GM18858 (cell line): ENCODE results near the gene ARL5C.

Source experiments
- ATAC-seq: cut with Tn5 transposase; IDR thresholded peaks from one replicate; pipeline ENCODE4 v1.9.1; 2021; ENCODE audit not compliant: unreplicated experiment

Gene ARL5C

DNA sequence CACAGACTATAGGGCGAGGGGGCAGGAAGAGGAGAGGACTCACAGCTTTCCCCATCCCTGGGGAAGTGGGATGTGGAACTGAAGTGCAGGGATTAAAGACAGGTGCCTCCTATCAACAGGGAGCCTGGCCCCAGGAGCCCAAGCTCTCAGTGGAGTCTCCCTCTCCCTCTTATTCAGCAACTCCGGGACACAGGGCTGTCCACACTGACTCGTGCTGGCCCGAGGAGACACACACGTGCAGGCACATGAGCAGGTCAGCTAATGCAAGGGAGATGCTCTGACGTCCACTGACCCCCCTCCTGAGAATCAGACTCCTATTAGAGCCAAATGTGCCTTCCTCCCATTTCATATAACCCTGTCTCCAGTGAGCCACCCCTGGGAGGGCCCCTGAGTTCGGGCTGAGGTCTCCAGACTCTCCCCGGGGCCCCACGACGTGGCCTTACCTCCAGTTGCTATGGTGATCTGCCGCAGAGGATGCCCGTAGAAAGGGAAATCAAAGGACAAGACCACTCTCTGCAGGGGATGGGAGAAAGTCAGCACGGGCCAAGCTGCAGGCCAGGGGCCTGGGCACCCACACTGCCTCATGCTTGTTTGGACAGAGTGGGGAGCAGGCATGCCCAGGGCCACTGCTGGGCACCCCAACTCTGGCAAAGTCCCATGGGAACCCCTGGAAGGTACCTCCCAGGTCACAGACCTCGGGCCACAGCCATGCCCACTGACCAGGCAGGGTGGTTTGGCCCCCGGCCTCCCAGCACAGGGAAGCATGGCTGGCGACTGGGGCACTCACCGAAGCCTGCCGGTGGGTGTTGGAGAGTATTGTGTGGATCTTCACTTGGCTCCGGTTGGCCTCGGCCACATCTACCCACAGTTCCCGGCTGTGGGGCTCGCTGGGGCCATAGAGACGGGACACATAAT, 57.2 kb downstream of the ARL5C start:
- no peak for ATAC-seq

DNA sequence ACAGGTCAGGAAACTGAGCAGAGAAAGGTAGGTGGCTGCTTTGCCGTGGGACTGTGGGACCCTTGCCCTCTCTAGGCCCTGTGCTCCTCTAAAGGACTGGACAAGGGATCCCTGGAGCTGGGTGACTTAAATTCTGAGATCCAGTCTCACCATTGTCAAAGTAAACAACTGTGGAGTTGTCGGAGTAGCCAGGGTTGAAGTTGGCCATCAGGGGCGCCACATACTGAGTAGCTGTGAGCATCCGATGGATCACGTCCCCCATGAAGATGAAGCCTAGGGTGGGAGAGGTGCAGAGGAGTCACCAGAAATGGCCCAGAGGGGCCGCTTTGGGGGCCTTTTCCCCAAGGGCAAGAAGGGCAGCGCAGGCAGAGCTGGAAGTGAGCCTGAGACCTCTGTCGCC, 58.0 kb downstream of the ARL5C start:
- ATAC-seq, result no peak

DNA sequence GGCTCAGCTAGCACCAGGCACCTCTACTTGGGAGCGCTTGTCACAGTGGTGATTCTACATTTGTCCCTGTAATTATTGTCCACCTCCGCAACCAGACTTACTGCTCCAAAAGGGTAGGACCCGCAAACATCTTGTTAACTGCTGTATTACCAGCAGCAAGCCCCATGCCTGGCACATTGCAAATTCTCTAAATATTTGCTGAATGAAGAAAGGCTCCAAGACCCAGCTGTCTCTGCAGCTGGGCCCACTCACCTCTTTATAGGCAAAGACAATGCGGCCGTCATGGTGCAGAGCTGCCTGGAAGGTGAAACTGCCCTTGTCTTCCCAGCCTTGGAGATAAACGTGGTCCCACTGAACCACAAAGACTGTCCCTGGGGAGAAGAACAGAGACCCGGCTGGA, 58.8 kb downstream of the ARL5C start:
- ATAC-seq, result no peak
